ENCODE data around the gene URB1. TPM values are rescaled to one million over a fixed set of nuclear protein-coding genes. Genes with fewer than 3 reads are reported as not detected.
"Not testable (repeated sequence)": the region's sequence is repeated elsewhere in the genome, so short reads cannot be mapped to it uniquely, and the experiment has no call there.

The URB1 gene
- polyA plus RNA-seq, 2 donors: 4.6 to 5.5 TPM

DNA sequence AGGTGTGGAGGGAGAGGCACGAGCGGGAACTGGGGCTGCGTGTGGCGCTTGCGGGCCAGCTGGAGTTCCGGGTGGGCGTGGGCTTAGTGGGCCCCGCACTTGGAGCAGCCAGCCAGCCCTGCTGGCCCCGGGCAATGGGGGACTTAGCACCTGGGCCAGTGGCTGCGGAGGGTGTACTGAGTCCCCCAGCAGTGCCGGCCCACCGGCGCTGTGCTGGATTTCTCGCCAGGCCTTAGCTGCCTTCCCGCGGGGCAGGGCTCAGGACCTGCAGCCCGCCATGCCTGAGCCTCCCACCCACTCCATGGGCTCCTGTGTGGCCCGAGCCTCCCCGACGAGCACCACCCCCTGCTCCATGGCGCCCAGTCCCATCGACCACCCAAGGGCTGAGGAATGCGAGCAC is 127.5 kb downstream of the URB1 start:
- not testable (repeated sequence) for H3K27ac ChIP-seq (ENCODE audit: low read depth in 2 of 2, low read length in 1 of 2); H3K4me3 ChIP-seq (ENCODE audit: low read depth in 1 of 2, low read length in 2 of 2); H3K27me3 ChIP-seq (ENCODE audit: control insufficient read depth in 1 of 2, insufficient read depth in 2 of 2, low read length in 2 of 2); H3K36me3 ChIP-seq (ENCODE audit: control insufficient read depth in 2 of 2, insufficient read depth in 2 of 2, low read length in 1 of 2); H3K9me3 ChIP-seq (ENCODE audit: control insufficient read depth in 2 of 2, insufficient read depth in 1 of 2, low read depth in 1 of 2, low read length in 1 of 2); H3K4me1 ChIP-seq (ENCODE audit: control insufficient read depth in 2 of 2, insufficient read depth in 2 of 2, low read length in 1 of 2)
- 92 to 95% methylated on average over 10 to 23 of the region's 23 CpGs for WGBS, 2 donors

DNA sequence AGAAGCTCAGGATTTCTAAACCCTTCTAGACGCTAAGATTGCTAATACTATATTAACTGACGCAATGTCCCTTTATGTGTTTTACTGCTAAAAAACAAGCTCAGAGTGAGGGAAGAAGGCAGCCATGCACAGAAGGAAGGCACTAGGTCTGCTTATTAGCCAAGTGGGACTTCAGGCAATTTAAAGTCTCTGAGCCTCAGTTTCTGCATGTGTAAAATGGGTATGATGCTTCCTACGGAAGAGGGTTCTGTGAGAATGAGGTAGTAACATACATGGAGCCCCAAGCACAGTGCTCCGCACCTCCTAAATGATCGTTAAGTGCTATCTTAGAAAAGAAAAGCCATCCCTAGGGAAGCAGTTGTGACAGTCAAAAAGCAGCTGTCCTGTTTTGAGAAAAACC is 130.9 kb downstream of the URB1 start:
- H3K27me3 ChIP-seq (ENCODE audit: control insufficient read depth in 1 of 2, insufficient read depth in 2 of 2, low read length in 2 of 2): no peaks in the 10 kb centered on the region
- H3K36me3 ChIP-seq (ENCODE audit: control insufficient read depth in 2 of 2, insufficient read depth in 2 of 2, low read length in 1 of 2): no peaks in the 10 kb centered on the region
- H3K27ac ChIP-seq (ENCODE audit: low read depth in 2 of 2, low read length in 1 of 2): no peak overlapping the region
- no peaks in the 10 kb centered on the region for H3K9me3 ChIP-seq (ENCODE audit: control insufficient read depth in 2 of 2, insufficient read depth in 1 of 2, low read depth in 1 of 2, low read length in 1 of 2)
- peaks cover 0 to under 1% of the 10 kb centered on the region in 2 donors for H3K4me1 ChIP-seq (ENCODE audit: control insufficient read depth in 2 of 2, insufficient read depth in 2 of 2, low read length in 1 of 2)
- WGBS, 2 donors: 93 to 97% methylated on average over 5 of the region's 5 CpGs
- H3K4me3 ChIP-seq (ENCODE audit: low read depth in 1 of 2, low read length in 2 of 2): no peak overlapping the region

Other genes starting within 250 kb of the URB1 start
- gene MIS18A, start 114.0 kb downstream of the URB1 start, polyA plus RNA-seq: 1 to 10 TPM; 8.4 to 9.1 TPM
- gene MRAP, start 94.2 kb downstream of the URB1 start, polyA plus RNA-seq: under 1 TPM in 1 of 2 donors, not detected in 1; 0.16 TPM
- 10 to 100 TPM; 18.3 to 21.1 TPM for gene EVA1C, start 19.7 kb upstream of the URB1 start, polyA plus RNA-seq
- under 1 TPM; 0.15 to 0.67 TPM for gene TCP10L, start 192.5 kb upstream of the URB1 start, polyA plus RNA-seq
- 10 to 100 TPM; 36.1 to 47.3 TPM for gene CFAP298, start 219.4 kb upstream of the URB1 start, polyA plus RNA-seq